Kidney (tissue), 14 donors: ENCODE results near the gene RTN4IP1. TPM values are rescaled to one million over a fixed set of nuclear protein-coding genes. Genes with fewer than 3 reads are reported as not detected.

Source experiments
- DNase-seq, 5 donors: peaks; one replicate each; pipeline ENCODE4 v3.0.0-alpha.2; 2013 to 2020
- FAIRE-seq: peaks from 2 replicates; lab custom pipeline; 2012; peaks lifted over from hg19 to GRCh38; lab: Jason Lieb, UNC
- H3K27ac ChIP-seq, 2 donors: one replicate each; pipeline ENCODE4 v1.7.0; 2013; ENCODE audit warnings: low read depth in 2 of 2, low read length in 2 of 2, inconsistent platforms in 1 of 2
- H3K27me3 ChIP-seq: one replicate; pipeline ENCODE4 v1.7.1; 2013; ENCODE audit warnings: low read length, inconsistent platforms; ENCODE audit not compliant: control insufficient read depth, insufficient read depth
- H3K36me3 ChIP-seq, 3 donors: one replicate each; pipeline versions ENCODE4 v1.7.0 to v1.7.1; 2013; ENCODE audit warnings: low read length in 3 of 3, control low read depth in 1 of 3, inconsistent platforms in 1 of 3; ENCODE audit not compliant: insufficient read depth in 3 of 3, control insufficient read depth in 2 of 3
- H3K4me1 ChIP-seq, 3 donors: one replicate each; pipeline versions ENCODE4 v1.7.0 to v1.7.1; 2013; ENCODE audit warnings: low read length in 3 of 3, inconsistent platforms in 1 of 3, low read depth in 1 of 3; ENCODE audit not compliant: control insufficient read depth in 2 of 3, insufficient read depth in 2 of 3
- H3K4me3 ChIP-seq, 3 donors: one replicate each; pipeline versions ENCODE4 v1.7.0 to v1.8.1; 2013; ENCODE audit warnings: low read length in 3 of 3, control low read depth in 1 of 3, inconsistent platforms in 1 of 3
- H3K9ac ChIP-seq, 3 donors: one replicate each; pipeline versions ENCODE4 v1.7.0 to v1.7.1; 2013; ENCODE audit warnings: low read length in 3 of 3, control low read depth in 1 of 3, inconsistent platforms in 1 of 3
- H3K9me3 ChIP-seq, 3 donors: one replicate each; pipeline versions ENCODE4 v1.7.0 to v1.7.1; 2013; ENCODE audit warnings: low read length in 3 of 3, control low read depth in 1 of 3, inconsistent platforms in 1 of 3; ENCODE audit not compliant: control insufficient read depth in 2 of 3, insufficient read depth in 1 of 3
- intact Hi-C: fragments of 100-400 bp; cut with DNase I; formaldehyde crosslinking; loops from one replicate; pipeline ENCODE4 v1.11.1; 2022
- polyA plus RNA-seq: library from polyadenylated mRNA; stranded (reverse); fragments of 350-450 nt; fragmentation: Illumina TruSeq; extraction: RNeasy Lipid Tissue Mini Kit (QIAGEN cat#74804); gene quantifications from one replicate; pipeline ENCODE4 v1.2.3, GENCODE V29; 2014; ENCODE audit warnings: low read depth, low replicate concordance; ENCODE audit not compliant: insufficient read depth
- total RNA-seq: library from RNA; stranded (reverse); fragmentation: NEBNext Ultra II Directional; extraction: Animal tissue kit (Norgen Biotek cat#: 25700); gene quantifications from one replicate; pipeline ENCODE4 v1.2.1, GENCODE V29; 2021
- TF ChIP-seq, protein P1 (sequence below): IDR thresholded peaks from 3 replicates; pipeline ENCODE4 v1.5.1; 2012; ENCODE audit warnings: mild to moderate bottlenecking, moderate library complexity, borderline replicate concordance; ENCODE audit not compliant: insufficient read depth; ENCODE audit errors: extremely low read depth
- donor health status: control.
- donor health status: control.
- donor health status: control.
- donor health status: control.
- donor health status: control.
- donor health status: DM: yes; HTN: yes; CAD: no.
- donor health status: Normal renal cell carcinoma (clear cell type).

RTN4IP1 gene
- total and polyA plus RNA-seq, 2 donors from 2014 or later = 8.9 to 19.3 TPM

DNA sequence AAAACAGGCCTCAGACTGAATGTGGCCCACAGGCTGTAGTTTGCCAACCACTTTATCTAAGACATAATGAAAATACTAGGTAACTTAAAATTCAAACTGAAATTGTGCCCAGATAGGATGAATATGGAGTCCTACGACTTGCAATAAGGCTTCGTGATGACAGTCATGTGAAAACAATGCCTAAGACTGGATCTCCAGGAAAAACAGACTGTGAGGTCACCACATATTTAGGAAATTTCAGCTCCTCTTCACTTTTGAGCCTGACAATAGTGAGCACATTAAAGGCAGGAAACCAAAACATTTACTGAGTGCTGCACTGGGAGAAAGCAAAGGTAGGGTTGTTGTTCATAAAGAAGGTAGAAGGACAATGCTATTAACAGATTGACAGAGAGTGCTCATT lies 50.0 kb downstream of the RTN4IP1 start:
- FAIRE-seq (no peak), DNase-seq (no peak)
- Histone ChIP-seq H3K27ac (no peak overlapping the region), H3K4me1 (no peaks in the 10 kb centered on the region), H3K9ac (no peak overlapping the region), H3K9me3 (no peaks in the 10 kb centered on the region), H3K4me3 (no peak overlapping the region), H3K27me3 (no peaks in the 10 kb centered on the region), H3K36me3 (peaks cover 0 to 5% (median 0%) of the 10 kb centered on the region in 3 donors)
- intact Hi-C loops = loop anchor here (10.0 kb wide), 1 partner anchor 234 kb away; no protein-coding TSS in a partner anchor
- TF ChIP-seq, protein P1, sequence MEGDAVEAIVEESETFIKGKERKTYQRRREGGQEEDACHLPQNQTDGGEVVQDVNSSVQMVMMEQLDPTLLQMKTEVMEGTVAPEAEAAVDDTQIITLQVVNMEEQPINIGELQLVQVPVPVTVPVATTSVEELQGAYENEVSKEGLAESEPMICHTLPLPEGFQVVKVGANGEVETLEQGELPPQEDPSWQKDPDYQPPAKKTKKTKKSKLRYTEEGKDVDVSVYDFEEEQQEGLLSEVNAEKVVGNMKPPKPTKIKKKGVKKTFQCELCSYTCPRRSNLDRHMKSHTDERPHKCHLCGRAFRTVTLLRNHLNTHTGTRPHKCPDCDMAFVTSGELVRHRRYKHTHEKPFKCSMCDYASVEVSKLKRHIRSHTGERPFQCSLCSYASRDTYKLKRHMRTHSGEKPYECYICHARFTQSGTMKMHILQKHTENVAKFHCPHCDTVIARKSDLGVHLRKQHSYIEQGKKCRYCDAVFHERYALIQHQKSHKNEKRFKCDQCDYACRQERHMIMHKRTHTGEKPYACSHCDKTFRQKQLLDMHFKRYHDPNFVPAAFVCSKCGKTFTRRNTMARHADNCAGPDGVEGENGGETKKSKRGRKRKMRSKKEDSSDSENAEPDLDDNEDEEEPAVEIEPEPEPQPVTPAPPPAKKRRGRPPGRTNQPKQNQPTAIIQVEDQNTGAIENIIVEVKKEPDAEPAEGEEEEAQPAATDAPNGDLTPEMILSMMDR = no peak

DNA sequence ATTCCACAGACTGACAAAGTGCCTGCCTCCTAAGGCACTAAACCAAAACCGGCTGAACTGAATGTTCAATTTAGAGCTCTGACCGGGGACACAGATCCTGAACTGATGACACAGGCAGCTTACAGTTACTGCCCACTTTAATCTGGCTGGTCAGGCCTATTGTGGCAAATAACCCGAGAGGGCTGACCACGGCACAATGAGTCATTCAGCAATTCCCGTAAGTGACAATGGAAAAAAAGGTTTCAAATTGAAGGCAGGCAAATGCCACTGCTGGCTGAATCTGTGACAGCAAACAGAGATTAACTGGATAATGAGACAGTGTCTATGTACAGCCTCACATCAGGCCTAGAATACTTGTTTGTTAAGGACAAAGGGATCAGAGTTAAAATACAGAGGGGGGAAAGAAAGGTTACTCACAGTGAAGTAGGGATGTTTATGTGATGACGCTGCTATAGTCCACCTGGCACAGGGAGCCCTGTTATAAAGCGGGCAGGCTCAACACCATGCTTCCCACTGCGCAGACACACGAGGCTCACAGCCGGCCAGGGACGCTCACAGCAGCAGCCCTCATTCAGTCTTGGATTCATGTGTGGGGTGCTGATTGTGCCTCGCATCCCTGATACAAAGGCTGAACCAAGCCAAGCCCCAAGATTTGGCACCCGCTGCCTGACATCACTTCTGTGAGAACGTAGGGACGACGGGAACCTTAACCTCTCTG lies 54.4 kb downstream of the RTN4IP1 start:
- intact Hi-C loops = loop anchor here (10.0 kb wide), 1 partner anchor 230 kb away; no protein-coding TSS in a partner anchor
- H3K27ac ChIP-seq = no peak overlapping the region
- no peak for DNase-seq
- no peak overlapping the region for H3K4me3 ChIP-seq
- peaks cover 0 to 4% (median 0%) of the 10 kb centered on the region in 3 donors for H3K36me3 ChIP-seq
- no peaks in the 10 kb centered on the region for H3K9me3 ChIP-seq
- no peak for FAIRE-seq
- no peaks in the 10 kb centered on the region for H3K27me3 ChIP-seq
- no peak overlapping the region for H3K9ac ChIP-seq
- TF ChIP-seq, protein P1 = no peak
- no peaks in the 10 kb centered on the region for H3K4me1 ChIP-seq

DNA sequence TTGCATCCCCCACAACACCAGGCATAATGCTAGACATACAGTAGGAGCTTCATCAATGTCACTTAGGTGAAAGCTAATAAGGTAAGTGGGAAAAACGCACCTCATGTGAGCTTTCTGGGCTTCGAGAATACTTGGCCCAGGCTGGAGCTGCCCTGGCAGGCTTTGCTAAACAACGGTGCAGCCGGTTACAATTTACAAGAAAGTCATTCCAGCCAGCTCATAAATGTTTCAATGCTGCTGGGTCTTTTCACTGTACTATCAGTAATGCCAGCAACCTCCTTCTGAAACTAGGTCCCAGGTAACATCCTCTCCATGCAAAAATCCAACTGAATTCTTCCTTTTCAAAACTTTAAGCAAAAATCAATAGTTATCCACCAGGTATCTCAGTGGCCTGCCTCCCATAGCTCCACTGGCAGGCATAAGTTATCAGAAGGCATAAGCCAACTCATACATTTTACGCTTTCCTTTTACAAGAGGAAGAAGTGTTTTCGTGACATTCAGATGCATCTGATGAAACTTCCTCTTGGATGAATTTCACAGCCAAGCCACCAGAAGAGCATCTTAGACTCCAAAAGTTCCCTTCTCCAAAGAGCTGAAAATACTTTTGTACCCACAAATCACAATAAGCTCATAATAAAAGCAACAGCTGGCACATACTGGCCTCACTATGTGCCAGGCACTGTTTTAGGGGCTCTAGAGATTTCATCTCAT lies 56.3 kb downstream of the RTN4IP1 start:
- Histone ChIP-seq H3K9ac (no peak overlapping the region), H3K36me3 (peaks cover 0 to 9% (median 7%) of the 10 kb centered on the region in 3 donors), H3K4me3 (no peak overlapping the region), H3K4me1 (no peaks in the 10 kb centered on the region), H3K9me3 (no peaks in the 10 kb centered on the region), H3K27ac (no peak overlapping the region), H3K27me3 (no peaks in the 10 kb centered on the region)
- DNase-seq (no peak), FAIRE-seq (no peak)
- intact Hi-C loops = loop anchor here (10.0 kb wide), 1 partner anchor 228 kb away; no protein-coding TSS in a partner anchor
- TF ChIP-seq, protein P1 = no peak
